WTC11 (cell line): ENCODE measurements around the gene SMO. TPM values are rescaled to one million over a fixed set of nuclear protein-coding genes. Genes with fewer than 3 reads are reported as not detected.

Experiments used
- ATAC-seq: fragments of 200-7000 bp; cut with Tn5 transposase; 2 replicates; pipeline ENCODE4 v1.10.0; 2021; ENCODE audit warnings: mild to moderate bottlenecking, moderate library complexity
- CTCF ChIA-PET: fragments of 300-600 bp; sonication (Branson Sonifier 250); formaldehyde crosslinking; loops from one replicate; lab custom pipeline; 2021; ENCODE audit warnings: antibody characterized with exemption; lab: Charles Lee
- POLR2A ChIA-PET: fragments of 350-600 bp; sonication (Branson Sonifier 250); formaldehyde crosslinking; loops from one replicate; lab custom pipeline; 2021; ENCODE audit warnings: antibody characterized with exemption; lab: Charles Lee
- DNase-seq: peaks from one replicate; pipeline ENCODE4 v3.0.0; 2021; ENCODE audit warnings: low spot score
- H3K27ac Mint-ChIP-seq: 2 replicates; pipeline ENCODE4 v1.8.0; 2021; ENCODE audit warnings: mixed read lengths
- H3K27me3 Mint-ChIP-seq: 2 replicates; pipeline ENCODE4 v1.8.0; 2021; ENCODE audit warnings: low read depth, mild to moderate bottlenecking, moderate library complexity, mixed read lengths
- H3K36me3 Mint-ChIP-seq: 2 replicates; pipeline ENCODE4 v1.8.0; 2021; ENCODE audit warnings: mixed read lengths
- H3K4me1 Mint-ChIP-seq: 2 replicates; pipeline ENCODE4 v1.8.0; 2022; ENCODE audit warnings: mixed read lengths
- H3K4me3 Mint-ChIP-seq: 2 replicates; pipeline ENCODE4 v1.8.0; 2021; ENCODE audit warnings: mild to moderate bottlenecking, moderate library complexity, mixed read lengths
- H3K9me3 Mint-ChIP-seq: 2 replicates; pipeline ENCODE4 v1.8.0; 2021; ENCODE audit warnings: mixed read lengths
- EMX1 ChIP-seq: fragments of 250-450 bp; sonication (Bioruptor Pico); IDR thresholded peaks from 2 replicates; pipeline ENCODE4 v1.8.0; 2021; ENCODE audit warnings: mild to moderate bottlenecking
- ETV6 ChIP-seq: sonication (generic); formaldehyde crosslinking; IDR thresholded peaks from 2 replicates; pipeline ENCODE4 v1.8.1; 2022; ENCODE audit warnings: mild to moderate bottlenecking, missing genetic modification reagents
- FOXP1 ChIP-seq: sonication (generic); formaldehyde crosslinking; IDR thresholded peaks from 2 replicates; pipeline ENCODE4 v1.8.0; 2022; ENCODE audit warnings: missing genetic modification reagents, mild to moderate bottlenecking, moderate library complexity, borderline replicate concordance
- GRHL2 ChIP-seq: fragments of 250-450 bp; sonication (Bioruptor Pico); IDR thresholded peaks from 2 replicates; pipeline ENCODE4 v1.8.0; 2022; ENCODE audit warnings: mild to moderate bottlenecking, moderate library complexity; ENCODE audit not compliant: insufficient replicate concordance, severe bottlenecking
- GTF2I ChIP-seq: fragments of 250-450 bp; sonication (Bioruptor Pico); conservative IDR thresholded peaks from 2 replicates; pipeline ENCODE4 v1.4.0; 2021; ENCODE audit warnings: mild to moderate bottlenecking
- KAT7 ChIP-seq: sonication (generic); formaldehyde crosslinking; IDR thresholded peaks from 2 replicates; pipeline ENCODE4 v1.8.1; 2023; ENCODE audit warnings: missing genetic modification reagents, mild to moderate bottlenecking, borderline replicate concordance
- MXD4 ChIP-seq: fragments of 250-450 bp; sonication (Bioruptor Pico); IDR thresholded peaks from 2 replicates; pipeline ENCODE4 v1.8.0; 2021; ENCODE audit warnings: mild to moderate bottlenecking, moderate library complexity, borderline replicate concordance
- NR2C2 ChIP-seq: sonication (generic); formaldehyde crosslinking; IDR thresholded peaks from 2 replicates; pipeline ENCODE4 v1.8.0; 2022; ENCODE audit warnings: mild to moderate bottlenecking, missing genetic modification reagents
- PRRX2 ChIP-seq: fragments of 250-450 bp; sonication (Bioruptor Pico); IDR thresholded peaks from 2 replicates; pipeline ENCODE4 v1.8.0; 2021; ENCODE audit warnings: mild to moderate bottlenecking
- TEAD4 ChIP-seq: sonication (generic); formaldehyde crosslinking; IDR thresholded peaks from 2 replicates; pipeline ENCODE4 v1.8.0; 2022; ENCODE audit warnings: mild to moderate bottlenecking, missing genetic modification reagents
- ZNF121 ChIP-seq: sonication (generic); formaldehyde crosslinking; IDR thresholded peaks from 2 replicates; pipeline ENCODE4 v1.8.0; 2023; ENCODE audit warnings: missing genetic modification reagents
- ZNF232 ChIP-seq: sonication (generic); formaldehyde crosslinking; IDR thresholded peaks from 2 replicates; pipeline ENCODE4 v1.8.0; 2022; ENCODE audit warnings: mild to moderate bottlenecking, missing genetic modification reagents
- ZNF425 ChIP-seq: fragments of 250-450 bp; sonication (Bioruptor Pico); conservative IDR thresholded peaks from 2 replicates; pipeline ENCODE4 v1.9.0; 2021; ENCODE audit warnings: mild to moderate bottlenecking
- ZNF671 ChIP-seq: fragments of 250-450 bp; sonication (Bioruptor Pico); IDR thresholded peaks from 2 replicates; pipeline ENCODE4 v1.8.0; 2021; ENCODE audit warnings: mild to moderate bottlenecking
- total RNA-seq: library from RNA; stranded (reverse); gene quantifications from 3 replicates; pipeline ENCODE4 v1.2.3, GENCODE V29; 2021
- TF ChIP-seq, protein P1 (sequence below): sonication (generic); formaldehyde crosslinking; IDR thresholded peaks from 2 replicates; pipeline ENCODE4 v1.8.1; 2023; ENCODE audit warnings: mild to moderate bottlenecking, missing genetic modification reagents, moderate library complexity
- TF ChIP-seq, protein P2 (sequence below): fragments of 250-450 bp; sonication (Bioruptor Pico); IDR thresholded peaks from 2 replicates; pipeline ENCODE4 v1.8.0; 2021; ENCODE audit warnings: mild to moderate bottlenecking
- TF ChIP-seq, protein P3 (sequence below): sonication (generic); formaldehyde crosslinking; IDR thresholded peaks from 2 replicates; pipeline ENCODE4 v1.8.1; 2023; ENCODE audit warnings: mild to moderate bottlenecking, missing genetic modification reagents, borderline replicate concordance
- TF ChIP-seq, protein P4 (sequence below): fragments of 250-450 bp; sonication (Bioruptor Pico); IDR thresholded peaks from 2 replicates; pipeline ENCODE4 v1.9.0; 2021; ENCODE audit warnings: moderate library complexity, mild to moderate bottlenecking, inconsistent platforms, borderline replicate concordance
- TF ChIP-seq, protein P5 (sequence below): sonication (generic); formaldehyde crosslinking; IDR thresholded peaks from 2 replicates; pipeline ENCODE4 v1.8.1; 2022; ENCODE audit warnings: low read depth, mild to moderate bottlenecking, moderate library complexity, missing genetic modification reagents, borderline replicate concordance
- TF ChIP-seq, protein P6 (sequence below): sonication (generic); formaldehyde crosslinking; IDR thresholded peaks from 2 replicates; pipeline ENCODE4 v1.8.1; 2022; ENCODE audit warnings: missing genetic modification reagents, borderline replicate concordance
- TF ChIP-seq, protein P7 (sequence below): sonication (generic); formaldehyde crosslinking; IDR thresholded peaks from 2 replicates; pipeline ENCODE4 v1.8.0; 2023; ENCODE audit warnings: mild to moderate bottlenecking, missing genetic modification reagents

The SMO gene
- total RNA-seq, 1 experiment from 2014 or later: 56.9 TPM

DNA sequence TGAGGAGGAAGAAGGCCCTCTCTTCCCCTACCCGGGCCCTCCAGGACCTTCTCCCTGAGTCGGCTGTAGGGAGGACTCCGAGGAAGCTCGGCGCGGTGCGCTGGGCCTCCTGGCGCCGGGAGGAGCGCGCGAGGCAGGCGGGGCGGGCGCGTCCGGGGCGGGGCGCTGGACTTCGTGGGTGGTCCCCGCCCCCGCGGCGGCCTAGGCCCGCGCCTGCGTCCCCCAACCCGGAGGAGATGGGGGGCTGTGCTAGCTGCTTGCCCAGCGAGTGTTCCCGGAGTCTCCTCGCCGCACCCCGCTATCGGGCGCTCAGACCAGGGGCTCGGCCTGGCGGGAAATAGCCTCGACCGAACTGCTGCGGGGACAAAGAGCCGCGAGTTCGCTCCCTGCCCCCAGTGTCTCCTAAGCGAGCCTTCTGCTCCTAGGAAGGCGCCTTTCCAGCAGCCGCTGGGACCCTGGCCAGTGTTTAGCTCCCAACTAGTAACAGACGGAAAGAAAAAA, 19.2 kb upstream of the SMO start:
- DNase-seq (peak; percentile 69), ATAC-seq (peak; percentile 69)
- POLR2A ChIA-PET: interaction anchor here (1.0 to 3.2 kb wide), 8 partner anchors 18 to 265 kb away, joined by 3 to 27 read pairs (median 5); partner anchors contain the start of genes SMO, STRIP2 and TSPAN33
- Mint-ChIP-seq H3K27me3 (no peaks in the 10 kb centered on the region; the same call in none of the 2 replicates), H3K36me3 (peaks cover 15% of the 10 kb centered on the region), H3K4me1 (peaks cover 39% of the 10 kb centered on the region), H3K27ac (peak overlapping the region; percentile 89), H3K9me3 (peaks cover under 1% of the 10 kb centered on the region), H3K4me3 (peak overlapping the region; percentile 77)
- CTCF ChIA-PET: interaction anchor here (0.8 to 4.1 kb wide), 13 partner anchors 12 to 742 kb away, joined by 3 to 37 read pairs (median 3); partner anchors contain the start of genes SMO and TNPO3
- TF ChIP-seq, protein P1, sequence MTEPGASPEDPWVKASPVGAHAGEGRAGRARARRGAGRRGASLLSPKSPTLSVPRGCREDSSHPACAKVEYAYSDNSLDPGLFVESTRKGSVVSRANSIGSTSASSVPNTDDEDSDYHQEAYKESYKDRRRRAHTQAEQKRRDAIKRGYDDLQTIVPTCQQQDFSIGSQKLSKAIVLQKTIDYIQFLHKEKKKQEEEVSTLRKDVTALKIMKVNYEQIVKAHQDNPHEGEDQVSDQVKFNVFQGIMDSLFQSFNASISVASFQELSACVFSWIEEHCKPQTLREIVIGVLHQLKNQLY: no peak
- no peak for TF ChIP-seq ZNF671 (CRISPR knock-in tag)
- no peak for TF ChIP-seq ETV6 (CRISPR knock-in tag)
- no peak for TF ChIP-seq ZNF121 (CRISPR knock-in tag)
- peak; percentile 80; the same call in 1 of the 2 replicates for TF ChIP-seq FOXP1 (CRISPR knock-in tag)
- no peak for TF ChIP-seq ZNF425 (CRISPR knock-in tag)
- TF ChIP-seq TEAD4: no peak
- no peak; the same call in 1 of the 2 replicates for TF ChIP-seq ZNF232 (CRISPR knock-in tag)
- no peak for TF ChIP-seq MXD4 (CRISPR knock-in tag)
- TF ChIP-seq, protein P2, sequence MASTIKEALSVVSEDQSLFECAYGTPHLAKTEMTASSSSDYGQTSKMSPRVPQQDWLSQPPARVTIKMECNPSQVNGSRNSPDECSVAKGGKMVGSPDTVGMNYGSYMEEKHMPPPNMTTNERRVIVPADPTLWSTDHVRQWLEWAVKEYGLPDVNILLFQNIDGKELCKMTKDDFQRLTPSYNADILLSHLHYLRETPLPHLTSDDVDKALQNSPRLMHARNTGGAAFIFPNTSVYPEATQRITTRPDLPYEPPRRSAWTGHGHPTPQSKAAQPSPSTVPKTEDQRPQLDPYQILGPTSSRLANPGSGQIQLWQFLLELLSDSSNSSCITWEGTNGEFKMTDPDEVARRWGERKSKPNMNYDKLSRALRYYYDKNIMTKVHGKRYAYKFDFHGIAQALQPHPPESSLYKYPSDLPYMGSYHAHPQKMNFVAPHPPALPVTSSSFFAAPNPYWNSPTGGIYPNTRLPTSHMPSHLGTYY (CRISPR knock-in tag): no peak
- TF ChIP-seq, protein P3, sequence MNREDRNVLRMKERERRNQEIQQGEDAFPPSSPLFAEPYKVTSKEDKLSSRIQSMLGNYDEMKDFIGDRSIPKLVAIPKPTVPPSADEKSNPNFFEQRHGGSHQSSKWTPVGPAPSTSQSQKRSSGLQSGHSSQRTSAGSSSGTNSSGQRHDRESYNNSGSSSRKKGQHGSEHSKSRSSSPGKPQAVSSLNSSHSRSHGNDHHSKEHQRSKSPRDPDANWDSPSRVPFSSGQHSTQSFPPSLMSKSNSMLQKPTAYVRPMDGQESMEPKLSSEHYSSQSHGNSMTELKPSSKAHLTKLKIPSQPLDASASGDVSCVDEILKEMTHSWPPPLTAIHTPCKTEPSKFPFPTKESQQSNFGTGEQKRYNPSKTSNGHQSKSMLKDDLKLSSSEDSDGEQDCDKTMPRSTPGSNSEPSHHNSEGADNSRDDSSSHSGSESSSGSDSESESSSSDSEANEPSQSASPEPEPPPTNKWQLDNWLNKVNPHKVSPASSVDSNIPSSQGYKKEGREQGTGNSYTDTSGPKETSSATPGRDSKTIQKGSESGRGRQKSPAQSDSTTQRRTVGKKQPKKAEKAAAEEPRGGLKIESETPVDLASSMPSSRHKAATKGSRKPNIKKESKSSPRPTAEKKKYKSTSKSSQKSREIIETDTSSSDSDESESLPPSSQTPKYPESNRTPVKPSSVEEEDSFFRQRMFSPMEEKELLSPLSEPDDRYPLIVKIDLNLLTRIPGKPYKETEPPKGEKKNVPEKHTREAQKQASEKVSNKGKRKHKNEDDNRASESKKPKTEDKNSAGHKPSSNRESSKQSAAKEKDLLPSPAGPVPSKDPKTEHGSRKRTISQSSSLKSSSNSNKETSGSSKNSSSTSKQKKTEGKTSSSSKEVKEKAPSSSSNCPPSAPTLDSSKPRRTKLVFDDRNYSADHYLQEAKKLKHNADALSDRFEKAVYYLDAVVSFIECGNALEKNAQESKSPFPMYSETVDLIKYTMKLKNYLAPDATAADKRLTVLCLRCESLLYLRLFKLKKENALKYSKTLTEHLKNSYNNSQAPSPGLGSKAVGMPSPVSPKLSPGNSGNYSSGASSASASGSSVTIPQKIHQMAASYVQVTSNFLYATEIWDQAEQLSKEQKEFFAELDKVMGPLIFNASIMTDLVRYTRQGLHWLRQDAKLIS: no peak
- TF ChIP-seq, protein P4, sequence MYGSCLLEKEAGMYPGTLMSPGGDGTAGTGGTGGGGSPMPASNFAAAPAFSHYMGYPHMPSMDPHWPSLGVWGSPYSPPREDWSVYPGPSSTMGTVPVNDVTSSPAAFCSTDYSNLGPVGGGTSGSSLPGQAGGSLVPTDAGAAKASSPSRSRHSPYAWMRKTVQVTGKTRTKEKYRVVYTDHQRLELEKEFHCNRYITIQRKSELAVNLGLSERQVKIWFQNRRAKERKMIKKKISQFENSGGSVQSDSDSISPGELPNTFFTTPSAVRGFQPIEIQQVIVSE (CRISPR knock-in tag): no peak
- no peak; the same call in 1 of the 2 replicates for TF ChIP-seq PRRX2
- no peak for TF ChIP-seq GTF2I
- 0 out of 2 replicates have a peak, but pooled peaks have one; percentile 8 for TF ChIP-seq EMX1 (CRISPR knock-in tag)
- TF ChIP-seq, protein P5, sequence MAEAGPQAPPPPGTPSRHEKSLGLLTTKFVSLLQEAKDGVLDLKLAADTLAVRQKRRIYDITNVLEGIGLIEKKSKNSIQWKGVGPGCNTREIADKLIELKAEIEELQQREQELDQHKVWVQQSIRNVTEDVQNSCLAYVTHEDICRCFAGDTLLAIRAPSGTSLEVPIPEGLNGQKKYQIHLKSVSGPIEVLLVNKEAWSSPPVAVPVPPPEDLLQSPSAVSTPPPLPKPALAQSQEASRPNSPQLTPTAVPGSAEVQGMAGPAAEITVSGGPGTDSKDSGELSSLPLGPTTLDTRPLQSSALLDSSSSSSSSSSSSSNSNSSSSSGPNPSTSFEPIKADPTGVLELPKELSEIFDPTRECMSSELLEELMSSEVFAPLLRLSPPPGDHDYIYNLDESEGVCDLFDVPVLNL (CRISPR knock-in tag): peak; percentile 70
- no peak for TF ChIP-seq NR2C2 (CRISPR knock-in tag)
- TF ChIP-seq, protein P6, sequence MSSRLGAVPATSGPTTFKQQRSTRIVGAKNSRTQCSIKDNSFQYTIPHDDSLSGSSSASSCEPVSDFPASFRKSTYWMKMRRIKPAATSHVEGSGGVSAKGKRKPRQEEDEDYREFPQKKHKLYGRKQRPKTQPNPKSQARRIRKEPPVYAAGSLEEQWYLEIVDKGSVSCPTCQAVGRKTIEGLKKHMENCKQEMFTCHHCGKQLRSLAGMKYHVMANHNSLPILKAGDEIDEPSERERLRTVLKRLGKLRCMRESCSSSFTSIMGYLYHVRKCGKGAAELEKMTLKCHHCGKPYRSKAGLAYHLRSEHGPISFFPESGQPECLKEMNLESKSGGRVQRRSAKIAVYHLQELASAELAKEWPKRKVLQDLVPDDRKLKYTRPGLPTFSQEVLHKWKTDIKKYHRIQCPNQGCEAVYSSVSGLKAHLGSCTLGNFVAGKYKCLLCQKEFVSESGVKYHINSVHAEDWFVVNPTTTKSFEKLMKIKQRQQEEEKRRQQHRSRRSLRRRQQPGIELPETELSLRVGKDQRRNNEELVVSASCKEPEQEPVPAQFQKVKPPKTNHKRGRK (CRISPR knock-in tag): no peak
- TF ChIP-seq, protein P7, sequence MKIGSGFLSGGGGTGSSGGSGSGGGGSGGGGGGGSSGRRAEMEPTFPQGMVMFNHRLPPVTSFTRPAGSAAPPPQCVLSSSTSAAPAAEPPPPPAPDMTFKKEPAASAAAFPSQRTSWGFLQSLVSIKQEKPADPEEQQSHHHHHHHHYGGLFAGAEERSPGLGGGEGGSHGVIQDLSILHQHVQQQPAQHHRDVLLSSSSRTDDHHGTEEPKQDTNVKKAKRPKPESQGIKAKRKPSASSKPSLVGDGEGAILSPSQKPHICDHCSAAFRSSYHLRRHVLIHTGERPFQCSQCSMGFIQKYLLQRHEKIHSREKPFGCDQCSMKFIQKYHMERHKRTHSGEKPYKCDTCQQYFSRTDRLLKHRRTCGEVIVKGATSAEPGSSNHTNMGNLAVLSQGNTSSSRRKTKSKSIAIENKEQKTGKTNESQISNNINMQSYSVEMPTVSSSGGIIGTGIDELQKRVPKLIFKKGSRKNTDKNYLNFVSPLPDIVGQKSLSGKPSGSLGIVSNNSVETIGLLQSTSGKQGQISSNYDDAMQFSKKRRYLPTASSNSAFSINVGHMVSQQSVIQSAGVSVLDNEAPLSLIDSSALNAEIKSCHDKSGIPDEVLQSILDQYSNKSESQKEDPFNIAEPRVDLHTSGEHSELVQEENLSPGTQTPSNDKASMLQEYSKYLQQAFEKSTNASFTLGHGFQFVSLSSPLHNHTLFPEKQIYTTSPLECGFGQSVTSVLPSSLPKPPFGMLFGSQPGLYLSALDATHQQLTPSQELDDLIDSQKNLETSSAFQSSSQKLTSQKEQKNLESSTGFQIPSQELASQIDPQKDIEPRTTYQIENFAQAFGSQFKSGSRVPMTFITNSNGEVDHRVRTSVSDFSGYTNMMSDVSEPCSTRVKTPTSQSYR (CRISPR knock-in tag): peak; percentile 42; the same call in 1 of the 2 replicates
- no peak for TF ChIP-seq GRHL2 (CRISPR knock-in tag)
- no peak for TF ChIP-seq KAT7 (CRISPR knock-in tag)
